ENCODE results near the gene LRP2BP.
"Not testable (repeated sequence)": the region's sequence is repeated elsewhere in the genome, so short reads cannot be mapped to it uniquely, and the experiment has no call there.

LRP2BP gene

GRCh38 chr4:185361872-185362271 is 33.9 kb downstream of the LRP2BP start:
- DNase-seq (ENCODE audit: low read depth) = no peak

- no peak for DNase-seq (ENCODE audit: low read depth)
Measured at GRCh38 chr4:185359767-185360446, 35.8 kb downstream of the LRP2BP start.

GRCh38 chr4:185358959-185359358 is 36.8 kb downstream of the LRP2BP start:
- no peak for DNase-seq (ENCODE audit: low read depth)

GRCh38 chr4:185358514-185358913 is 37.2 kb downstream of the LRP2BP start:
- no peak for DNase-seq (ENCODE audit: low read depth)

GRCh38 chr4:185357733-185358440 is 37.8 kb downstream of the LRP2BP start:
- DNase-seq (ENCODE audit: low read depth) = no peak

- no peak for DNase-seq (ENCODE audit: low read depth)
Measured at GRCh38 chr4:185357211-185357610, 38.5 kb downstream of the LRP2BP start.

- no peak for DNase-seq (ENCODE audit: low read depth)
Measured at GRCh38 chr4:185352741-185353140, 43.0 kb downstream of the LRP2BP start.

GRCh38 chr4:185352202-185352601 is 43.5 kb downstream of the LRP2BP start:
- DNase-seq (ENCODE audit: low read depth) = no peak

GRCh38 chr4:185351691-185352090 is 44.0 kb downstream of the LRP2BP start:
- DNase-seq (ENCODE audit: low read depth) = no peak

GRCh38 chr4:185346975-185347601 is 48.6 kb downstream of the LRP2BP start:
- no peak for DNase-seq (ENCODE audit: low read depth)

- DNase-seq (ENCODE audit: low read depth) = no peak
Measured at GRCh38 chr4:185344743-185345538, 50.8 kb downstream of the LRP2BP start.

- DNase-seq (ENCODE audit: low read depth) = no peak
Measured at GRCh38 chr4:185343726-185344581, 51.8 kb downstream of the LRP2BP start.

GRCh38 chr4:185341841-185342240 is 53.9 kb downstream of the LRP2BP start:
- DNase-seq (ENCODE audit: low read depth) = no peak

GRCh38 chr4:185341377-185341776 is 54.3 kb downstream of the LRP2BP start:
- no peak for DNase-seq (ENCODE audit: low read depth)

GRCh38 chr4:185339941-185340340 is 55.8 kb downstream of the LRP2BP start:
- no peak for DNase-seq (ENCODE audit: low read depth)

GRCh38 chr4:185335579-185335978 is 60.1 kb downstream of the LRP2BP start:
- no peak for DNase-seq (ENCODE audit: low read depth)

GRCh38 chr4:185334326-185334725 is 61.4 kb downstream of the LRP2BP start:
- DNase-seq (ENCODE audit: low read depth) = no peak

- no peak for DNase-seq (ENCODE audit: low read depth)
Measured at GRCh38 chr4:185332575-185333464, 62.9 kb downstream of the LRP2BP start.

GRCh38 chr4:185329879-185330510 is 65.7 kb downstream of the LRP2BP start:
- not testable (repeated sequence) for DNase-seq (ENCODE audit: low read depth)

- no peak for DNase-seq (ENCODE audit: low read depth)
Measured at GRCh38 chr4:185328586-185328985, 67.1 kb downstream of the LRP2BP start.

Measured in activated T-helper 9 cell treated with anti-CD3 and anti-CD28 coated beads, Interleukin-2, amount 50 U/mL, for 16 hours (primary cell).